Neural progenitor cell (in vitro differentiated cells): ENCODE results near the gene HSPA2. TPM values are rescaled to one million over a fixed set of nuclear protein-coding genes. Genes with fewer than 3 reads are reported as not detected.

Experiments used
- DNase-seq: peaks from one replicate; pipeline ENCODE4 v3.0.0-alpha.2; 2016; ENCODE audit warnings: low spot score
- H2AFZ ChIP-seq: fragments of 200-600 bp; sonication (generic); replicated peaks from 2 replicates; pipeline ENCODE4 v1.6.1; 2016; ENCODE audit warnings: antibody characterized with exemption
- H3F3A ChIP-seq: fragments of 200-600 bp; sonication (generic); 2 replicates; pipeline ENCODE4 v1.6.1; 2016; ENCODE audit warnings: antibody characterized with exemption, low read depth
- H3K27ac ChIP-seq: fragments of 200-600 bp; sonication (generic); 2 replicates; pipeline ENCODE4 v1.5.1; 2016; ENCODE audit warnings: mild to moderate bottlenecking
- H3K27me3 ChIP-seq: fragments of 200-600 bp; sonication (generic); 2 replicates; pipeline ENCODE4 v1.6.1; 2016; ENCODE audit warnings: mild to moderate bottlenecking, moderate library complexity
- H3K36me3 ChIP-seq: fragments of 200-600 bp; sonication (generic); 2 replicates; pipeline ENCODE4 v1.5.1; 2016
- H3K4me1 ChIP-seq: fragments of 200-600 bp; sonication (generic); 2 replicates; pipeline ENCODE4 v1.6.1; 2016; ENCODE audit warnings: mixed run types
- H3K4me2 ChIP-seq: fragments of 200-600 bp; sonication (generic); 2 replicates; pipeline ENCODE4 v1.6.1; 2016
- H3K4me3 ChIP-seq: fragments of 200-600 bp; sonication (generic); 2 replicates; pipeline ENCODE4 v1.5.1; 2016
- H3K79me2 ChIP-seq: fragments of 200-600 bp; sonication (generic); 2 replicates; pipeline ENCODE4 v1.6.1; 2016; ENCODE audit warnings: low read depth
- H3K9ac ChIP-seq: fragments of 200-600 bp; sonication (generic); 2 replicates; pipeline ENCODE4 v1.6.1; 2016
- H3K9me3 ChIP-seq: fragments of 200-600 bp; sonication (generic); 2 replicates; pipeline ENCODE4 v1.5.1; 2016; ENCODE audit warnings: low read depth
- H4K20me1 ChIP-seq: fragments of 200-600 bp; sonication (generic); 2 replicates; pipeline ENCODE4 v1.6.1; 2016; ENCODE audit warnings: low read depth
- H3K27ac Mint-ChIP-seq: 3 replicates; pipeline ENCODE4 v1.8.0; 2021; ENCODE audit warnings: mixed read lengths
- H3K27me3 Mint-ChIP-seq: 2 replicates; pipeline ENCODE4 v1.8.0; 2022; ENCODE audit warnings: low read depth, mild to moderate bottlenecking, inconsistent platforms, moderate library complexity, mixed read lengths; ENCODE audit not compliant: insufficient read depth
- H3K36me3 Mint-ChIP-seq: 3 replicates; pipeline ENCODE4 v1.8.0; 2021; ENCODE audit warnings: mixed read lengths
- H3K4me1 Mint-ChIP-seq: 3 replicates; pipeline ENCODE4 v1.8.0; 2021; ENCODE audit warnings: mixed read lengths
- H3K4me3 Mint-ChIP-seq: 3 replicates; pipeline ENCODE4 v1.8.0; 2021; ENCODE audit warnings: mild to moderate bottlenecking, moderate library complexity, mixed read lengths
- H3K9me3 Mint-ChIP-seq: 3 replicates; pipeline ENCODE4 v1.8.0; 2020; ENCODE audit warnings: mixed read lengths
- EZH2 ChIP-seq: fragments of 200-600 bp; sonication (generic); IDR thresholded peaks from 2 replicates; pipeline ENCODE4 v1.6.1; 2017; ENCODE audit warnings: antibody characterized with exemption, mild to moderate bottlenecking, moderate library complexity
- EZH2phosphoT487 ChIP-seq: fragments of 200-600 bp; sonication (generic); IDR thresholded peaks from 2 replicates; pipeline ENCODE4 v1.6.1; 2017; ENCODE audit warnings: antibody characterized with exemption
- total RNA-seq: library from RNA; depleted of rRNA; stranded (reverse); fragments of >200 nt; gene quantifications from 2 replicates; pipeline ENCODE4 v1.2.3, GENCODE V29; 2015; ENCODE audit warnings: low replicate concordance
- TF ChIP-seq, protein P1 (sequence below): fragments of 200-600 bp; sonication (generic); IDR thresholded peaks from 2 replicates; pipeline ENCODE4 v1.5.1; 2017; ENCODE audit warnings: antibody characterized with exemption, mild to moderate bottlenecking

Gene HSPA2
- total RNA-seq, 1 donor from 2014 or later: 5.5 TPM

DNA sequence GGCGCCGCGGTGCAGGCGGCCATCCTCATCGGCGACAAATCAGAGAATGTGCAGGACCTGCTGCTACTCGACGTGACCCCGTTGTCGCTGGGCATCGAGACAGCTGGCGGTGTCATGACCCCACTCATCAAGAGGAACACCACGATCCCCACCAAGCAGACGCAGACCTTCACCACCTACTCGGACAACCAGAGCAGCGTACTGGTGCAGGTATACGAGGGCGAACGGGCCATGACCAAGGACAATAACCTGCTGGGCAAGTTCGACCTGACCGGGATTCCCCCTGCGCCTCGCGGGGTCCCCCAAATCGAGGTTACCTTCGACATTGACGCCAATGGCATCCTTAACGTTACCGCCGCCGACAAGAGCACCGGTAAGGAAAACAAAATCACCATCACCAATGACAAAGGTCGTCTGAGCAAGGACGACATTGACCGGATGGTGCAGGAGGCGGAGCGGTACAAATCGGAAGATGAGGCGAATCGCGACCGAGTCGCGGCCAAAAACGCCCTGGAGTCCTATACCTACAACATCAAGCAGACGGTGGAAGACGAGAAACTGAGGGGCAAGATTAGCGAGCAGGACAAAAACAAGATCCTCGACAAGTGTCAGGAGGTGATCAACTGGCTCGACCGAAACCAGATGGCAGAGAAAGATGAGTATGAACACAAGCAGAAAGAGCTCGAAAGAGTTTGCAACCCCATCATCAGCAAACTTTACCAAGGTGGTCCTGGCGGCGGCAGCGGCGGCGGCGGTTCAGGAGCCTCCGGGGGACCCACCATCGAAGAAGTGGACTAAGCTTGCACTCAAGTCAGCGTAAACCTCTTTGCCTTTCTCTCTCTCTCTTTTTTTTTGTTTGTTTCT lies 1.7 kb downstream of the HSPA2 start:
- H3K9ac ChIP-seq: no peak overlapping the region
- no peak overlapping the region for H3K4me3 ChIP-seq

GRCh38 chr14:64542836-64543201 lies 2.3 kb downstream of the HSPA2 start:
- H3K4me1 Mint-ChIP-seq: no peaks in the 10 kb centered on the region
- Histone ChIP-seq H3K36me3 (no peaks in the 10 kb centered on the region), H4K20me1 (no peaks in the 10 kb centered on the region), H3K9me3 (no peaks in the 10 kb centered on the region), H3K4me1 (peaks cover 10% of the 10 kb centered on the region), H3K27me3 (no peaks in the 10 kb centered on the region), H3K4me2 (peak overlapping the region; percentile 24), H3K79me2 (no peaks in the 10 kb centered on the region), H3K9ac (no peak overlapping the region), H3K27ac (no peak overlapping the region), H3F3A (peaks cover 37% of the 10 kb centered on the region), H3K4me3 (no peak overlapping the region), H2AFZ (no peak overlapping the region)
- peaks cover 2% of the 10 kb centered on the region for H3K27me3 Mint-ChIP-seq
- H3K9me3 Mint-ChIP-seq: peaks cover 28% of the 10 kb centered on the region
- no peak overlapping the region for H3K4me3 Mint-ChIP-seq
- H3K27ac Mint-ChIP-seq: no peak overlapping the region
- TF ChIP-seq, protein P1, sequence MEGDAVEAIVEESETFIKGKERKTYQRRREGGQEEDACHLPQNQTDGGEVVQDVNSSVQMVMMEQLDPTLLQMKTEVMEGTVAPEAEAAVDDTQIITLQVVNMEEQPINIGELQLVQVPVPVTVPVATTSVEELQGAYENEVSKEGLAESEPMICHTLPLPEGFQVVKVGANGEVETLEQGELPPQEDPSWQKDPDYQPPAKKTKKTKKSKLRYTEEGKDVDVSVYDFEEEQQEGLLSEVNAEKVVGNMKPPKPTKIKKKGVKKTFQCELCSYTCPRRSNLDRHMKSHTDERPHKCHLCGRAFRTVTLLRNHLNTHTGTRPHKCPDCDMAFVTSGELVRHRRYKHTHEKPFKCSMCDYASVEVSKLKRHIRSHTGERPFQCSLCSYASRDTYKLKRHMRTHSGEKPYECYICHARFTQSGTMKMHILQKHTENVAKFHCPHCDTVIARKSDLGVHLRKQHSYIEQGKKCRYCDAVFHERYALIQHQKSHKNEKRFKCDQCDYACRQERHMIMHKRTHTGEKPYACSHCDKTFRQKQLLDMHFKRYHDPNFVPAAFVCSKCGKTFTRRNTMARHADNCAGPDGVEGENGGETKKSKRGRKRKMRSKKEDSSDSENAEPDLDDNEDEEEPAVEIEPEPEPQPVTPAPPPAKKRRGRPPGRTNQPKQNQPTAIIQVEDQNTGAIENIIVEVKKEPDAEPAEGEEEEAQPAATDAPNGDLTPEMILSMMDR: no peak
- TF ChIP-seq EZH2phosphoT487: no peak
- no peak for TF ChIP-seq EZH2
- DNase-seq: no peak
- peaks cover 4% of the 10 kb centered on the region for H3K36me3 Mint-ChIP-seq

More for the DNA sequence above, 1.7 kb downstream of the HSPA2 start:
- TF ChIP-seq, protein P1: no peak
- no peak for TF ChIP-seq EZH2phosphoT487
- no peak for TF ChIP-seq EZH2
- peaks cover 10% of the 10 kb centered on the region for H3K4me1 ChIP-seq
- H2AFZ ChIP-seq: no peak overlapping the region
- H3K4me1 Mint-ChIP-seq: no peaks in the 10 kb centered on the region
- no peaks in the 10 kb centered on the region for H4K20me1 ChIP-seq
- no peak overlapping the region for H3K27ac Mint-ChIP-seq
- no peaks in the 10 kb centered on the region for H3K9me3 ChIP-seq
- no peak overlapping the region for H3K4me3 Mint-ChIP-seq
- H3K27me3 ChIP-seq: no peaks in the 10 kb centered on the region
- H3K79me2 ChIP-seq: no peaks in the 10 kb centered on the region
- peaks cover 2% of the 10 kb centered on the region for H3K27me3 Mint-ChIP-seq
- no peak for DNase-seq
- H3K4me2 ChIP-seq: no peak overlapping the region
- H3K36me3 Mint-ChIP-seq: peaks cover 4% of the 10 kb centered on the region
- H3F3A ChIP-seq: peaks cover 37% of the 10 kb centered on the region
- no peak overlapping the region for H3K27ac ChIP-seq
- H3K36me3 ChIP-seq: no peaks in the 10 kb centered on the region
- peaks cover 28% of the 10 kb centered on the region for H3K9me3 Mint-ChIP-seq

DNA sequence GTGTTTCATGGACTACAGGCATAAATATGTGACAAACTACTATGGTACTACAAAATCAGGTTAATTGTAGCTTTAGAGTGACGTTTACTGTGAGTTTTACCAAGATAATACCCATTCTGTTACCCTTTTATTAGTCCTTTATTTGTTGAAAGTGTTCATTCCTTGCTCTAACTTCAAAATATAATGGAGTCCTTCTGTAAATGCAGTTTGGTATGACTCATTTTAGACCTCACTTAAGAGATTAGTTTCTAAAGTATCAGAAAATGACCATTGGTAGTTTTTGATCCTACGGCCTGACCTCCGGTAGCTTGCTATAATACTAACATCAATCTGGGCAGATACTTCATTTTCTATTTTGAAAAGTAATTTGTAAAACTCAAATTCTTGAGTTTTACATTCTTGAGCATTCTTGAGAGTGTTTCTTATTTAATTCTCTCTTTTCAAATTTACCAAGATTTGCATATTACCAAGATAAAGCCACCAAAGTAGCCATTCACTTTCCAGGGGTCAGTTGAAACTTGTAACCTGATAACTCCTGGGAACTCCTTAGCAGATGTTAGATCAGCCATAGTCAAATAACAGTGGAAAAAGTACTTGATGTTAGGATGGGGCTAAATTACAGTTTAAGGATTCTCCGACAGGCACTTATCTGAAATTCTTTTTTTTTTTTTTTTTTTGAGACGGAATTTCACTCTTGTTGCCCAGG lies 4.2 kb downstream of the HSPA2 start:
- Mint-ChIP-seq H3K27ac (no peak overlapping the region), H3K4me1 (peaks cover 4% of the 10 kb centered on the region), H3K4me3 (no peak overlapping the region), H3K9me3 (peaks cover 21% of the 10 kb centered on the region), H3K36me3 (peaks cover 2% of the 10 kb centered on the region), H3K27me3 (peaks cover 7% of the 10 kb centered on the region)
- Histone ChIP-seq H3K4me3 (no peak overlapping the region), H3K9ac (no peak overlapping the region), H3K79me2 (no peaks in the 10 kb centered on the region), H3K36me3 (no peaks in the 10 kb centered on the region), H3K27me3 (peaks cover 17% of the 10 kb centered on the region), H3K27ac (no peak overlapping the region), H2AFZ (no peak overlapping the region), H3K4me2 (peak overlapping the region; percentile 12), H4K20me1 (no peaks in the 10 kb centered on the region), H3K4me1 (peaks cover 10% of the 10 kb centered on the region), H3F3A (peaks cover 23% of the 10 kb centered on the region), H3K9me3 (no peaks in the 10 kb centered on the region)
- no peak for TF ChIP-seq EZH2
- no peak for TF ChIP-seq EZH2phosphoT487
- TF ChIP-seq, protein P1: no peak
- no peak for DNase-seq
